ENCODE measurements around the gene INAVA.

INAVA gene

DNA sequence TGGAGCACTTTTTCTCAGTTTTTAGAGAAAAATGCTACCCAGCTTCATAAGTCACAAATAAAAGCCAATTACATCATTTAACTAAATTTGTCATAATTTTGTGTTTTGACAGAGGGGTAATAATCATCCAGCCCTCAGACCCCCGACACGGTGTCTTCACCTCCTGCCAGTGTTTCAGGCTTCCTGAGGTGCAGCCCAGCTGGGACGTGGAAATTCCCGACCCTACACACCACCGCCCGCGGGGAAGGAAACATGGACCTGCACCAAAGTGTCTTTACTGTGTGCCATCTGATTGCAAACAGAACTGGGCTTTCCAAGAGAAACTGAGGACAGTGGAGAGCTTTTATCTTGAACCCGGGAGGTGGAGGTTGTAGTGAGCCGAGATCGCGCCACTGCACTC is 7.7 kb upstream of the INAVA start:
- Mint-ChIP-seq H3K27ac (no peak overlapping the region), H3K4me1 (ENCODE audit: low read depth) (peaks cover 42% of the 10 kb centered on the region), H3K27me3 (peaks cover 24% of the 10 kb centered on the region), H3K9me3 (no peaks in the 10 kb centered on the region), H3K36me3 (ENCODE audit: low read depth) (no peaks in the 10 kb centered on the region), H3K4me3 (no peak overlapping the region)
- intact Hi-C loops (cut with micrococcal nuclease), result no loop called here

DNA sequence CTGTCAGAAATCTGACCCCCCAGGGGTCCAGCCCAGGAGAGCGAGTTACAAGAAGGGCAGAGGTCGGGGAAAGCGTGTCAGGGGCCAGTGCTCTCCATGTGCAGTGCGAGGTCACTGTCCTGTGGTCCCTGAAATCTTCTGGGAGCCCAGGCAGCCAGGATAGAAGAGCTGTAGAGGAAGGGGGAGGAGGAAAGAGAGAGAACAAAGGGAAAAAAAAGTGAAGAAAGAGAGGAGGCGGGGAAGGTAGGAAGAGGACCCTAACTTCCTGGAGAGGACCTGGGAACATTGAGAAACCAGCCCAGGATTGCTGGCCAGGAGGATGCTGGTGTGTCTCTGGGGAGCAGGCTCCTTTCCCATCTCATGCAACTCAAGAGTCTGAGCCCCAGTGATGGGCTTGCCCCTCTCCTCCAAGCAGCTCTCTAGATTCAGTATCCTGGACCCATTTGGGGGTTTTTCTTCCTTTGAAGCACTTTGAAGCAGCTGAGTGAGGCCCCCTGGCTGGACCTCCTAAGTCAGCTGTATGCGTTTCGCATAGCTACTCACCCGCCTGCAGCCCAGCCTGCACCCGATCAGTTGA is 6.8 kb upstream of the INAVA start:
- Mint-ChIP-seq H3K4me3 (no peak overlapping the region), H3K4me1 (ENCODE audit: low read depth) (peaks cover 50% of the 10 kb centered on the region), H3K36me3 (ENCODE audit: low read depth) (no peaks in the 10 kb centered on the region), H3K9me3 (no peaks in the 10 kb centered on the region), H3K27ac (no peak overlapping the region), H3K27me3 (peaks cover 32% of the 10 kb centered on the region)
- intact Hi-C loops (cut with micrococcal nuclease), result no loop called here

DNA sequence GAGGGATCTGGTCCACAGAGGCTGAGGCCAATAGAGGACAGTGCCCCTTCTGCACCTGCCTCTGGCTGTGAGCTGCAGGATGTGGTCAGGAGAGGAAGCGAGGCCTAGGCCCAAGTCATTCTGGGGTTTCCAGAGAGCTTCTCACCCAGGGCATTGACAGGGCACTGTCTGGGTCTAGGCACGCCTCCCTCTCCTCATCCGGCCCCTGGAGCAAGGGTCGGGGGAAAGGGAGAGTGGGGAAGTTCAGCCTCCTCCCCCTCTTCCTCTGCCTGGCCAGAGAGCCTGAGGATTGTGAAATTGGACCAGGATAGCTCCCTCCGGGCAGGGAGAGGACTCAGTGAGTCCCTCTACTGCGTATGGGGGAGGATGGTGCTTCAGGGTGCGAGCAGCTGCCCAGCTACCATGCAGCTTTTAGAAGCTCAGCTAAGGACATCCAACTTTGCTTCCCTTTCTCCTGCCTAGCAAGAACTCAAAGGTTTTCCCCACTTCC is 6.3 kb upstream of the INAVA start:
- Mint-ChIP-seq H3K4me3 (no peak overlapping the region), H3K36me3 (ENCODE audit: low read depth) (no peaks in the 10 kb centered on the region), H3K9me3 (no peaks in the 10 kb centered on the region), H3K27ac (no peak overlapping the region), H3K4me1 (ENCODE audit: low read depth) (peaks cover 50% of the 10 kb centered on the region), H3K27me3 (peaks cover 35% of the 10 kb centered on the region)
- intact Hi-C loops (cut with micrococcal nuclease), result no loop called here

DNA sequence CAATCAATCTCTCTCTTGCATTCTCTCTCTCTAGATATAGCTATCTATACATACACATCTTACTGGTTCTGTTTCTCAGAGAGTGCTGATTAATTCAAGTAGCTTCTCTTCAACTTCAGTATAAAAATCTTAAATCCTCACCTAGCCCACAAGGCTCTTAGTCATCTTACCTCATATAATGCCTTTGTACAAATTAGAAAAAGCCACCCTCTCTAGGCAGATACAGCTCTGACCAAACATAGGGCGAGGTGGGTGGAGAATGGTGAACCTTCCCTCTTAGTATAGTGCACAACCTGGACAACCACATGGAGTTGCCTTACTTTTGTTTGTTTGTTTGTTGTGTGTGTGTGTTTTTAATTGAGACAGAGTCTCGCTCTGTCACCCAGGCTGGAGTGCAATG is 5.1 kb upstream of the INAVA start:
- intact Hi-C loops (cut with micrococcal nuclease), result no loop called here
- Mint-ChIP-seq H3K27me3 (peaks cover 40% of the 10 kb centered on the region), H3K4me3 (no peak overlapping the region), H3K27ac (no peak overlapping the region), H3K36me3 (ENCODE audit: low read depth) (no peaks in the 10 kb centered on the region), H3K4me1 (ENCODE audit: low read depth) (peaks cover 50% of the 10 kb centered on the region), H3K9me3 (no peaks in the 10 kb centered on the region)

DNA sequence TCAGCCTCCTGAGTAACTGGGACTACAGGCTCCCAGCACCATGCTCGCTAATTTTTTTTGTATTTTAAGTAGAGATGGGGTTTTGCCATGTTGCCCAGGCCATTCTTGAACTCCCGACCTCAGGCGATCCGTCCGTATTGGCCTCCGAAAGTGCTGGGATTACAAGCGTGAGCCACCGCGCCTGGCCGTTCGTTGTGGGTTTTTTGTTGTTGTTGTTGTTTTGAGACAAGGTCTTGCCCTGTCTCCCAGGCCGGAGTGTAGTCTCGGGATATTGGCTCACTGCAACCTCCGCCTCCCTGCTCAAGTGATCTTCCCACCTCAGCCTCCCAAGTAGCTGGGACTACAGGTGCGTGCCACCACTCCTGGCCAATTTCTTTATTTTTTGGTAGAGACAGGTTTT is 4.7 kb upstream of the INAVA start:
- intact Hi-C loops (cut with micrococcal nuclease), result no loop called here
- Mint-ChIP-seq H3K27ac (no peak overlapping the region), H3K27me3 (peaks cover 40% of the 10 kb centered on the region), H3K36me3 (ENCODE audit: low read depth) (no peaks in the 10 kb centered on the region), H3K4me3 (no peak overlapping the region), H3K4me1 (ENCODE audit: low read depth) (peaks cover 50% of the 10 kb centered on the region), H3K9me3 (no peaks in the 10 kb centered on the region)

DNA sequence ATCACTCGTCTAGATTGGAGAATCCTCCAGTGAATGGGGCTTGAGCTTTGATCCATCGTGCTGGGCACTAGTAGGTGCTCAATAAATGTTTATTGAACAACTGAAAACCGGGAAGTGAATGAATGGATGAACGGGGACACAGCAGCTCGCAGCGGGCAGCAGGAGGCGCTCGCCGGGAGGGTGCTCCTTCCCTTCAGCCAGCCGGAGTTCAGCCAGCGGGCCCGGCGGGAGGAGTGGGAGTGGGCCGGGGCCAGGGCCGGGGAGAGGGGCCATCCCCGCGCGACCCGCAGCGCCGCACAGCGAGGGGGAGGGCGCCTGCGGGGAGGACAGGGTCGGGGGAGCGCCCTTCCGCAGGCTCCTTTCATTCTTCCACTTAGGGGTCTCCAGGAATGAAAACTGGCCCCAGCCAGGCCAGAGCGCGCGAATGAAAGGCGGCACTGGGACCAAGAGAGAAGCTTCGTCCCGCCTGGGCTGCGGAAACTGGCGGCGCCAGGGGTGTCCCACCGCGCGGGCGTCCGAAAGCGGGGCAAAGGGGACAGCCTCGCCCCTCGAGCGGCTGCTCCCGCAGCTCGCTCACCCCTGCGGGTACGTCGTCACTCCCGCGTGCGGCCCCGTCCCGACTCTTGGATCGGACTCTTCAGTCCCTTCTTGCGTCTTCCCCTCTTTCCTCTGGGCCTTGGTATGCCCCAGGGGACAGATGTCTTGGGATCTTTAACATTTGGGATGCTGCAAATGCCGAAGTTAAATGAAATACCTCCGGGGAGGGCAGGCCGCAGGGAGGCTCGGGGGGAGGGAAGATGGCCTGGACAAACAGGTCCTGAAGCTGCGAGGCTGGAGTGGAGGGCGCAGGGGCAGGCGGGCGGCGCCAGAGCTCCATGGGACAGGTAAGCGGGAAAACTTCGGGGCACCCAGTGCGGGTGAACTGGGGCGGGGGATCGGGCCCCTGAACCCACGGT is 3.6 kb upstream of the INAVA start:
- peaks cover 40% of the 10 kb centered on the region for H3K27me3 Mint-ChIP-seq
- peak overlapping the region; percentile 77 for H3K4me3 Mint-ChIP-seq
- H3K4me1 Mint-ChIP-seq (ENCODE audit: low read depth), result peaks cover 50% of the 10 kb centered on the region
- peak overlapping the region; percentile 72 for H3K27ac Mint-ChIP-seq
- H3K9me3 Mint-ChIP-seq, result no peaks in the 10 kb centered on the region
- intact Hi-C loops (cut with micrococcal nuclease), result no loop called here
- no peaks in the 10 kb centered on the region for H3K36me3 Mint-ChIP-seq (ENCODE audit: low read depth)

DNA sequence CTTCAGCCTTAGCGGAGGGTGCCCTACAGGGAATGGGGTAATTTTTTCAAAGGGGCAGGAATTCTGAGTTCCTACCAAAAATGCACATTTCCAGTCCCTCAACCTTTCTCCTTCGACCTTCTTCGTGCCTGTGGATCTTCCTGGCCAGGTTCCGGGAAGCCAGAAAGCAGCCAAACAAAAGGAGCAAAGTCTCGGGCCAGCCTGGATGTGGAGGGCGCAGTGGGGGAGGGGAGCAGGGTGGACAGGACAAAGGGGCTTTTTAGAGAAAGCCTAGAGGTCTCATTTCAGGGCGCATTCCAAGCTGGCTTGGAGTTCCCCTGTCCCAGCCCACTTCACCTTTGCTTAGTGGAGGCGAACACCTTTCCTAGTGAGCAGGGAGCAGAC is 2.9 kb upstream of the INAVA start:
- peaks cover 50% of the 10 kb centered on the region for H3K4me1 Mint-ChIP-seq (ENCODE audit: low read depth)
- no peaks in the 10 kb centered on the region for H3K36me3 Mint-ChIP-seq (ENCODE audit: low read depth)
- intact Hi-C loops (cut with micrococcal nuclease), result no loop called here
- peaks cover 40% of the 10 kb centered on the region for H3K27me3 Mint-ChIP-seq
- H3K4me3 Mint-ChIP-seq, result peak overlapping the region; percentile 77
- no peaks in the 10 kb centered on the region for H3K9me3 Mint-ChIP-seq
- H3K27ac Mint-ChIP-seq, result no peak overlapping the region

DNA sequence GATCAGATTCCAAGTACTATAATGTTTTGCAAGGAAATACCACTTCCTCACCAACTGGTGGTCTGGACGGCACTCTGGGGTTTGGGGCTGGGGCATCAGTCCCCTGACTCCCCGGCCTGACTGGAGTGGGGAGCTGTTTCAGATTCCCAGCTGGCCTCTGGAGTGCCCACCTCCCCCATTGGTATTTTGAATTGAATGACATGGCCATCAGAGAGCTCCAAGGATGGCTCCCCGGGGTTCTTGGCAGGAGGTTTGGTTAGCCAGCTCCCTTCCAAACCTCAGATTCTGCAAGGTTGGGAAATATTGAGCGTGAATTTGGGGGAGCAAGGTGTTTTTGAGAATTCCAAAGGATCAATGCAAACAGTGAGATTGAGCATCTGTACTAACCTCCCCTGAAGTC is 2.2 kb upstream of the INAVA start:
- H3K4me1 Mint-ChIP-seq (ENCODE audit: low read depth), result peaks cover 49% of the 10 kb centered on the region
- no peaks in the 10 kb centered on the region for H3K9me3 Mint-ChIP-seq
- no peak overlapping the region for H3K27ac Mint-ChIP-seq
- intact Hi-C loops (cut with micrococcal nuclease), result no loop called here
- no peaks in the 10 kb centered on the region for H3K36me3 Mint-ChIP-seq (ENCODE audit: low read depth)
- no peak overlapping the region for H3K4me3 Mint-ChIP-seq
- peaks cover 37% of the 10 kb centered on the region for H3K27me3 Mint-ChIP-seq

DNA sequence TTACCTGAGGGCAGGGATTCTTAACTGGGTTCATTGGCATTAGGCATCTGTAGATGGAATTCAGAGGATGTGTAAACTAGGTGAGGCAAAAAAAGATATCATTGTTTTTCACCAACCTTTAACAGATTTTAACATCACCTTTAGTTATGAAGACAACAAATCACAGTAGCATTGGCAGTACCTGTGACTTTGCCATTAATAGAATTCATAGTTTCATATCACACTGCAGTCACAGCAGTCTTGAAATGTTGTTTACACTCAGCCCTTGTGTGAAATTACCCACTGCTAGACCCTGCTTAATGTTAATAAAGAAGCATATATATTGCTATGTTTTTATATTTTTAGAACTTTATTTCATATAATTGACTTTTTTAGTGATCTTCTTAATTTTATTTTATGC is 1.7 kb upstream of the INAVA start:
- Mint-ChIP-seq H3K27ac (no peak overlapping the region), H3K4me3 (no peak overlapping the region), H3K36me3 (ENCODE audit: low read depth) (no peaks in the 10 kb centered on the region), H3K4me1 (ENCODE audit: low read depth) (peaks cover 45% of the 10 kb centered on the region), H3K27me3 (peaks cover 37% of the 10 kb centered on the region), H3K9me3 (no peaks in the 10 kb centered on the region)
- intact Hi-C loops (cut with micrococcal nuclease), result no loop called here

DNA sequence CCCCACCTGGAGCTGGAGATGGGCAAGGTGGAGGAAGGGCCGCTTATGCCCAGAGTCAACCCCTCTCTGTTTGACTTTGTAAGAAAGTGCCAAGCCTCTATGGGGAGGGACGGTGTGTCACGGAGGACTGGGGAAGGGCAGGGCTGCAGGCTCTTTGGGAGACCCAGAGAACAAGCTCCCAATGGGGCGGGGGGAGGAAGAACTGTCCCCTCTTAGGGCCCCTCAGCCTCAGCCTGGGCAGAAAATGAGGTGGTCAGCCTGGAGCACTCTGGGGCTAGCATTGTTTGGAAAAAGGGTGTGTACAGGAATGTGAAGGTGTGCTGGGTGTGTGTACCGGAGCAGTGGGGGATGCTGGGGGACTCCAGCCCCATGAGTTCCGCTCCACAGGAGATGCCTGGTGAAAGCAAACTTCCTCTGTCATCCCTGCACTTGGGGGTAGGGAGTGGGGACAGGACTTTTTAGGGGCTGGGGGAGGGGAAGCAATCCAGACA is 1.2 kb upstream of the INAVA start:
- Mint-ChIP-seq H3K9me3 (no peaks in the 10 kb centered on the region), H3K27ac (no peak overlapping the region), H3K36me3 (ENCODE audit: low read depth) (no peaks in the 10 kb centered on the region), H3K4me3 (no peak overlapping the region), H3K27me3 (peaks cover 37% of the 10 kb centered on the region), H3K4me1 (ENCODE audit: low read depth) (peaks cover 44% of the 10 kb centered on the region)
- intact Hi-C loops (cut with micrococcal nuclease), result no loop called here

DNA sequence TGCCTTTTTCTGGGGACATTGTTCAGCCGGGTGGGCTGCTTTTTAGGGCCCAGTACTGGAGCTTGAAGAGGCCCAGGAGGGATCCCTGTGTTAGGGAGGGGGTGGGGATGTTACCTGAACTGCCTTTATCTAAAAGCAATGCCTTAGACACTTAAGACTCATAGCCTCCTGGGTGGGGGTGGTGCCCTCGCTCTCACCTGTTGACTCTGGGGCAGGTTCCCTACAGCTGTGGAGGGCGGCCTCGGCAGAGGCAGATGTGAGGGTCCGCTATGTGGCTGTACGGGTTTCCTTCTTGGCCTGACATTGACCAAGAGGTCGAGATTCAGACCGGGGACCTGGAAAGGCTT is 716 bp downstream of the INAVA start:
- Mint-ChIP-seq H3K27ac (no peak overlapping the region), H3K36me3 (ENCODE audit: low read depth) (no peaks in the 10 kb centered on the region), H3K9me3 (no peaks in the 10 kb centered on the region), H3K4me3 (no peak overlapping the region), H3K27me3 (peaks cover 30% of the 10 kb centered on the region), H3K4me1 (ENCODE audit: low read depth) (peaks cover 39% of the 10 kb centered on the region)
- intact Hi-C loops (cut with micrococcal nuclease), result no loop called here

DNA sequence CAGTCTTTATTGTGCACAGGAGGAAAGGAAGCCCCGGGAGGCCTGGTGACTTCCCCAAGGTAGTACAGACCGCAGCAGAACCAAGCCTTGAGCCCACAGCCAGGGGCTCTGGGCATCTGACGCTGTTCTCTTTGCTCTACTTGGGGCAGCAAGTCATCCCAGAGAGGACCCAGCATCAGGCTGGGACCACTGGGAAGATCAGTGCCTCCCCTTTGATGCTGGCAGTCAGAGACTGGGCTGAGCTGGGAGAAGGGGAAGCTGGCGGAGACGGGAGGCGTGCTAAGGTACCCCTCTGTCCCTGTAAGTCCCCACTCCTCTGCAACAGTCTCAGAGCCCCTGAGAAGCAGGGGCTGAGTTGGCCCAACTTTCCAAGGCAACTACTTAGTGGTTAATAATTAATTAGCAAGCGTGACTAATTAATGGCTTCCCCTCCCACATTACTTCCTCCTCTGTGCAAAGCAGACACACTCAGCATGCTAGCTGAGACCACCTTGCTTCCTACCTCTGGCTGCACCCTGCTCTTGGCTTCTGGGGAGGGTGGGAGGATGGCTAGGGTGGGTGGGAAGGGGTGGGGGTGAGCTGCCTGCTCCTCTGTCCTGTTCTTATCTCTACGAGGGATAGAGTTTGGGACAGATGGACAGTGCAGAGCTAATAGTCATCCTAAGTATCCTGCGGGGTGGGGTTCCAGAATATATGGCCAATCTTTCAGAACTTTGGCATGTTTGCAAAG is 1.3 kb downstream of the INAVA start:
- no peaks in the 10 kb centered on the region for H3K9me3 Mint-ChIP-seq
- H3K27me3 Mint-ChIP-seq, result peaks cover 25% of the 10 kb centered on the region
- no peak overlapping the region for H3K4me3 Mint-ChIP-seq
- no peaks in the 10 kb centered on the region for H3K36me3 Mint-ChIP-seq (ENCODE audit: low read depth)
- intact Hi-C loops (cut with micrococcal nuclease), result no loop called here
- no peak overlapping the region for H3K27ac Mint-ChIP-seq
- H3K4me1 Mint-ChIP-seq (ENCODE audit: low read depth), result peaks cover 34% of the 10 kb centered on the region

DNA sequence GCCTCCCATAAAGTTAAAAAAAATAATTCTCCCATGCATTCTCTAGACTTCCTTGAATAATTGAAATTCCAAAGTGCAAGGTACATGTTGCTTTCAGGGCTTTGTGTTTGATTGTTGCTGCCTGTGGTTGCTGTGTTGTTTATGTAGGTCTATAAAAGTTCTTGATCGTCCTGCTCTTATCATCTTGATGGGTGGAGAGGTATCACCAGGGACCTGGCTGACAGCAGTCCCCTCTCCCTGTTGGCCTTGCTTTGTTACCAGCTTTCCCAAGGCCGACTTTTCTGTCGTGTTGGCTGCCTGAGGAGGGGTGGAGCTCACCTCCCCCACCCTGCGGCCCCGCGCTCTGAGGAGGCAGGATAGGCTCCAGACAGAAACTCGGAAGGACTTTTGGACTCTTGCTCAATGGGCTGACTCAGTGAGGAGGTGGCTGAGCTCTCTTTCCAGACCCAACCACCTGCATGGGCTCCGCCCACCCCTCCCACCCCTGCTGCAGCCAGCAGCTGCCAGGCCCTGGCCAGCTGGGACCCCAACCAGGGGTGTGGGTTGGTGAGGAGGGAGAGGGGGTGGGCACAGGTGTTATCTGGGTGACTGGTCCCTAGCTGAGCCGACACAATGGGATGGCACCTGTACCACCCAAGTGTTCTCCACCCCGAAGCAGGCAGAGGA is 2.0 kb downstream of the INAVA start:
- Mint-ChIP-seq H3K27me3 (peaks cover 19% of the 10 kb centered on the region), H3K4me1 (ENCODE audit: low read depth) (peaks cover 28% of the 10 kb centered on the region), H3K4me3 (no peak overlapping the region), H3K9me3 (no peaks in the 10 kb centered on the region), H3K27ac (no peak overlapping the region), H3K36me3 (ENCODE audit: low read depth) (no peaks in the 10 kb centered on the region)
- intact Hi-C loops (cut with micrococcal nuclease), result no loop called here

DNA sequence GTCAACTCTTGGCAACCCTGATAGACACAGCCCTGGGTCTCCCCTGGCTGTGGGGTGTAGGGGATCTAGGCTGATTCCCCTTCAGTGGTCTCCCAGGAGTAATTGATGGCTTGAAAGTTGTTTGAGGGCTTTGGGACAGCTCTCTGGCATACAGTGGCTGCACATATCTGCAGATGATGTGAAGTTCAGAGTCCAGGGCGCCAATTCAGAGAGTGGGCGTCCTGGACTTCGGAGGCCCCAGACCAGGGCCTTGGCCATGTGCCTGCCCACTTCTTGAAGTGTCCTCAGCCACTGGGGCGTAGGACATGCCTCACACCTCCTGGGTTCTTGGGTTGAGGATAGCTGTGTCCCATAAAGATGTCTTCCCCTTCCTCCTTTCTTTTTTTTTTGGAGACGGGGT is 2.6 kb downstream of the INAVA start:
- intact Hi-C loops (cut with micrococcal nuclease), result no loop called here
- peaks cover 13% of the 10 kb centered on the region for H3K27me3 Mint-ChIP-seq

More for the DNA sequence above, 2.6 kb downstream of the INAVA start:
- no peak overlapping the region for H3K4me3 Mint-ChIP-seq
- peaks cover 22% of the 10 kb centered on the region for H3K4me1 Mint-ChIP-seq (ENCODE audit: low read depth)
- no peaks in the 10 kb centered on the region for H3K36me3 Mint-ChIP-seq (ENCODE audit: low read depth)
- H3K9me3 Mint-ChIP-seq, result no peaks in the 10 kb centered on the region
- H3K27ac Mint-ChIP-seq, result no peak overlapping the region
